ENCODE results near the gene SNX3. TPM values are rescaled to one million over a fixed set of nuclear protein-coding genes. Genes with fewer than 3 reads are reported as not detected.

Gene SNX3
- total RNA-seq, 1 experiment from 2014 or later, result 244 TPM

DNA sequence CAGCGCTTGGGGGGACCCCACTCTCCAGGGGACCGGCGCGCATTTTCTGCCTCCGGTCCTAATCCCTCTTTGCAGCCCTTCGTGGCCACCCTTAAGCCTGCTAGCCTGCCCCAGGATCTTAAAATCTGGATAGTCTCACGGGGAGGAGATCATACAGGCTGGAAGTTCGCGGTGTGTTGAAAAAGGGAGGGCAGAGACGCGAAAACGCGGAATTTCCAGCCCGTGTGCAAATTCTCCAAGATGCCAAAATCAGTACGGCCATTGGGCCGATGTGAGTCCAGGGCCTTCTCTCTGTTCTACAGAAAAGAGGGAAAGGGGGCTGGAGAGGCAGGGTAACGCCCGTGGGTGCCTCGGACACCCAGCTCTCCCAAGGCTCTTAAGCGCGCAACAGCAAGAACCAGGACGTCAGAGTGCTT is 85.7 kb downstream of the SNX3 start:
- in situ Hi-C loops (cut with HindIII; ENCODE audit: low sequenced_read_pairs), result no loop called here
- DNase-seq (ENCODE audit: low spot score), result no peak

DNA sequence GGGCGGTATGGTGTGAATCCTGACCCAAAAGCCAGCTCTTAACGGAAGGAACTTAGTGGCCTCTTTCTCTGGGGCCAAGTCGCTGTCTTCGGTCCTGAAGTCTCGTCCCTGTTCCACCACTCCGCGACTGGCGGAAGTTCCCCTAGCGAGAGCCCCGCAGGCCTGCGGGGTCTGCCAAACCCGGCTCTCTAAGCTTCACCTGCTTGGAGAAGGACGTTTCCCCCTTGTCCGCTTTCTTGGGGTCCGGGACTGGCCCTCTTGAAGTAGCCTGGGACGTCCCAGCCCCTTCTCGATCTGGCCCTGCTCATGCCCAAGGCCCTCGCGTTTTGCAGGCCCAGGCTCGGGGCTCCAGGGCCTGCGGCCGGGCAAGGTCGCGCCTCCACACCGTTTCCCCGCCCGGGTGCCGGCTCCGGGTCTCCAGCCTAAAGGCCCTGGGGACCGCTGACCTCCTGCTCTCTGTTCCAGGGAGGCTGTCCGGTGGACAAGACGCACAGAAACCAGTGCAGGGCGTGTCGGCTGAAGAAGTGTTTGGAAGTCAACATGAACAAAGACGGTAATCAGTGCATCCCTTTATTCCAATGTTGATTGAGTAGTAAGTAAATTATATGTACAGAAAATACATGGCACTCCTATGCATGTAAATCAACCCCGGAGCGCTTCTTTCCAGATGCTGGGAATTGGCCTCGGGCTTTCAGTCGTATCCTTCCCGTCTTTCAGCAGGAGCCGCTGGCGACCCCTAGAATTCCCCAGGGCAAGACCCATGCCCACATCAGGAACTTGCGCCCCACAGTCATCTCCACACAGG is 86.3 kb downstream of the SNX3 start:
- no peak for DNase-seq (ENCODE audit: low spot score)
- in situ Hi-C loops (cut with HindIII; ENCODE audit: low sequenced_read_pairs), result no loop called here

DNA sequence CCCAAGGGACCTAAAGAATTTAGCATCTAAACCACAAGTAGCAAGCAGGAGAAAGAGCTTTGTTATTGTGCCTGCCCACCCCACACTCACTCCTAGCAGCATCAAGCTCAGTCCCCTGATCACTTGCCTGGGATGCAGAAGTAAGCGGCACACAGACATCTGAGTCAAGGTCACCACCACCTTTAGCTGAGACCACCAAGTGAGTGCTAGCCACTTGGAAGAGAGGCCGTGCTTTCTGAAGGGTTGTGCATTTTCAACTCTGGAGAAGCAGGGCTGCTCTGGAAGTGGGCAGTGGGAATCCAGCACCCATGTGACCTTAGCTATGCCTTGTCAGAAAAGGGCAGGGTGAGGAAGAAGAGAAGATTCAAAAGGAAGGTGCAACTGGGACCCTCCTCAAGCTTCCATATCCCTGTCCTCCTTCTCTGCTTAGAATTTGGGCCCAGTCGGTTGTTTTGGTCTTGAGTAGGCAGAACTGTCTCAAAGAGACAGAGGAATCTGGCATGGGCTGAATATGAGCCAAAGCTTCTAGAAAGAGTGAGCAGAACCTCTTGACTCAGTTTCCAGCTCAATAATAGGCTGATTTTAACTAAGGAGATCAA is 88.8 kb downstream of the SNX3 start:
- no peak for DNase-seq (ENCODE audit: low spot score)
- in situ Hi-C loops (cut with HindIII; ENCODE audit: low sequenced_read_pairs), result no loop called here

DNA sequence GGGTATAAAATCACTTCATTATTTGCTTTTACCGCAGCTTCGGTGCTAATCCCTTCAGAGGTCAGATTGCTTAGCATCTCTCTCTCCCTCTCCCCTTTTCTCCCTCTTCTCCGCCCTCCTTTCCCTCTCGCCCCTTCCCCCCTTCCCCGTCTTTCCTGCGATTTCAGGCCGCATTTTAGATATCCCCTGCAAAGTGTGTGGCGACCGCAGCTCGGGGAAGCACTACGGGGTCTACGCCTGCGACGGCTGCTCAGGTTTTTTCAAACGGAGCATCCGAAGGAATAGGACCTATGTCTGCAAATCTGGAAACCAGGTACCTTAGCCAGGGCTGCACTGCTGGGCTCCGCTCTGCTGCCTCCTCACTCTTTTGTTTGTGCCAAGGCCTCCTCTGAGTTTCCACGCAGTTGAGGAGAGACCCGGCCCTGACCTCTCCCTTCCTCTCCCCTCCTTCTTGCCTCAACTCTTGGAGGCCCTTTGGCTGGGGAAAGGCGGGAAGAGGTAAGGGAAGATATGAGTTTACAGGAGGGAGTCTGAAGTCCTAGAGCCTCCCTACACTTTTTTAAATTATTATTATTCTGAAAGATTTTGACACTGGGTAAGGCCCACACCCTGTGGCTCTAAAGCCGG is 89.4 kb downstream of the SNX3 start:
- in situ Hi-C loops (cut with HindIII; ENCODE audit: low sequenced_read_pairs), result no loop called here
- no peak for DNase-seq (ENCODE audit: low spot score)

DNA sequence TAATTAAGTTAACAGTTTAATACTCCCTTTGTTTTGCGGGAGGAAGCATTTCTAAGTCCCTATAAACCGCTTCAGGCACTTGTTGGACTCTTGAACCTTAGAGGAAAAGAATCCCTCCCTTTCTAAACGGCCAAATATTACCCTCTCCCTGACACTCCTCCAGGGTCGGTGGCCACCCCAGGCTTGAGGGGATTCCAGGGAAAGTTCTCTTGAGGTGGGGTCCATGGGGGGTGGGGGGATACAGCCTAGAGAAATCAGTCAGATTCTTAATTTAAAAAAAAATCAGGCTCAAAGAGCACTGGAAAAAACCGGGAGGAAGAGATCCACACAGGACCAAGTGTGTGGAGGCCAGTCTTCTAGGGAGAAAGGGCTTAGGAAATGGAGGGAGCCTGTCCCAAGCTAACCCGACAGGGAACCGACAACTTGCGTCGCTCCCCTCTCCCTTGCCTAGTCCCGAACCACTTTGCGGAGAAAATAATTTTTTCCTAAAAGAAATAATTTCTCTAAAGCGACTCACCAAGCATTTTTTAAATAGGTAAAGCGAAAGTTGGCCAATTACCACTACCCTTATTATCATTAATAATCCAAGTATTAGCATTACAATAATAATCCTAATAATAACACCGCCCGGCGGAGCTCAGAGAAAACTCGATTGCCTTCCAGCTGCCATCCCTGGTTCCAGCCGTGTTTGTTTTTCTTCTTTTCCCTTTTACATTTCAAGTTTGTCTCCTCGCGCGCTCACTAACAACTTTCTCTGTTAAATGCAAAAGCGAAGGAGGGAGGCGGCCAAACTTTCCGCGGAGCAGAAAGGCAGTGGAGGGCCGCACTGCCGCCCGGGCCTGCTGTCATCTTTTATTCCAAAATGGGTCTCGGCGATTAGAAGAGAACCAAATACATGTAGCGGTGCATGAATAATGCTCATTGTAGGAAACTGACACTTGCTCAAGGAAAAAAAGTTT is 90.2 kb downstream of the SNX3 start:
- DNase-seq (ENCODE audit: low spot score), result no peak
- in situ Hi-C loops (cut with HindIII; ENCODE audit: low sequenced_read_pairs), result no loop called here

DNA sequence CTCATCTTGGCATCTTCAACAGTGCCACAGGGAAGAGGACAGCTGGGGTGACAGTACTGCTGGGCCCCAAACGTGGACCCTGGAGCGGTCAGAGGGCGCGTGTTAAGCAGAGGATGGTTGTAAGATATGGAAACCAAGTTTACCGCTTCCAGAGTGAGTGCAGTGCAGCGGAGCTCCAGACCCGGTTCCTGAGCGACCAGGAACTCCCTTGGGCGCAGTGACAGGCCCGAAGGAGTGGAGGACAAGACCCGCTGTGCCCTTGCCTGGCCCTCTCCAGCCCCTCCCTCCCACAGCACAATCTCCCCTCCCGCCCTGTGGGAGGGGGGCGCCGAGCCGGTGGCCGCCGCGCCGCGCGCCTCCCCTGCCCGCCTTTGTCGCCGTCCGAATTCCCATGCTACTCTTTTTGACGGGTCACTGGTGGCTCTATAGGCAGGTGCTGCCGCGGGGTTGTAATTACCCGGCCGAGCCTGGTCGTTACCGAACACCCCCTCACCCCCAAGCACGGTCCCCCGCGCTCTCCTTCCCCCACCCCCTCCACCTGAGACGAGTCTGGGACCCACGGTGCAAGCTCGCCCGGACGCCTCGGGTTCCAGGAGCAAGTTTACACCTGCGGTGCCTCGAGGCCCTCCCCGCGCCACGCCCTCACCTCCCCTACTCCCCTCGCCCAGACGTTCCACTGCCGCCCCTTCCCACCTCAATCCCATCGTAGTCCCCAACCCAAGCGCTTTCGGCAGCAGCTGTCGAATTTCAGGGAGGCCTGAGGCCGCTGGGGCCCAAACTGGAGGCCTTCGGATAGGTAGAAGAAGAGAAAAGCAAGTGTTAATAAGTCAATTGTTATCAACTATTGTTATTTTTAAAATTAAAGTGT is 91.1 kb downstream of the SNX3 start:
- DNase-seq (ENCODE audit: low spot score), result no peak
- in situ Hi-C loops (cut with HindIII; ENCODE audit: low sequenced_read_pairs), result no loop called here

DNA sequence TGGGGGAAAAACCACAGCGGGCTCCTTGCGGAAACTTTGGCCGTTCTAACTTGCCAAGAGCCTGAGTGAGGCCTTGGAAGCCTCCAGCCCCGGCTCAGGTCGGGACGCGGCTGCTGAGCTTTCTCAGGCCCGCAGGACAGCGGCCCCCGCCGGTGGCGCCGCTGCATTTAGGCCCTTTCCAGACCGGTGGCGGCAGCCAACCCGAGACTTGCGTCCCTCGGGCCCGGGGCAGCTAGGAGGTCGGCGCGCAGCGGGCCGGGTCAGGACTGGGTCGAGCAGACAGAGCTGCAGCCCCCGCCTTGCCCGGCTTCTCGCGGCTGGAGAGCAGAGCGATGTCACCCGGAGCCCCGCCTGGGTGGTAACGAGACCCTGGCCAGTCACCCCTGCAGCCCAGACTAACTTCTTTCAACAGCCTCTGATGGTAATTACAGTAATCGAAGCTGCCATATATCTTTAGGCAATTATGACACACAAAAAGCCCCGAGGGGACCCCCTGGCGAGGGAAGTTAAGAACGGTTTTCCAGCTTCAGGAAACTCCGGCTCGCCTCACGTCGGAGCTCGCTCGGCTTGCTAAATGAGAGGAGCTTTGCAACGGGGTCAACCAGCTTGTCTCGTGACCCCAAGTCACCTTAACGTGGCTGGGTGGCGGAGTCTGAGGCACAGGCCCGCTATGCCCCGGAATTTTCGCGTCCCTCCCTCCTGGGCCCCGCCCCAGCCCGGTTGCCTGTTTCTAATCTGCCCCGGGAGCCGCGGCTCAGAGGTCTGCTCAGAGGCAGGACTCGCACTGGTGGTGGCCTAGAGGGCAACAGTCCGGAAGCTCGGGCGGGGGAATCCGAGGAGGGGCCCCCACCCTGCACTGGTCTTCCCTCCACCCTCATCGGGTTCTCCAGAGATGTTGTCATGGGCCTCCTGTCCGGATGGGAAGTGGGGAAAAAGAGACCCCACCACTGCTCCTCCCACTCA is 92.1 kb downstream of the SNX3 start:
- no peak for DNase-seq (ENCODE audit: low spot score)
- in situ Hi-C loops (cut with HindIII; ENCODE audit: low sequenced_read_pairs), result no loop called here

DNA sequence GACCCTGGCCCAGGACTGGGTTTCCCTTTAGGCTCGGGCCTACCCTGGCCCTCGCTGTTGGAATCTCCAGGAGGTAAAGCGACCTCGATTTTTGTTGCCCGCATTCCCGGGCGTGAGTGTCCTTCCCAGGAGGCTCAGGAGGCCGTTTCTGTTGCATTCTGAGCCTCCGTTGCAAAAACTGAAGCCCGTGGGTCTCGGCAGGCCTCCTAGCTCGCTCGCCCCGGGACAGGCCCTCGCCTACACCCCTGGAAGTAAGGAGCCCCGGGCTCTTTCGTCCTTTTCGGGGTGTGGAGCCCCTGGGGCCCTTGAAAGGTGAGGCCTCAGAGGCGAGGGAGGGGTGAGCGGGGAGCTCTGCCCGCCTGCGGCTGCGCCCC is 92.8 kb downstream of the SNX3 start:
- no peak for DNase-seq (ENCODE audit: low spot score)
- in situ Hi-C loops (cut with HindIII; ENCODE audit: low sequenced_read_pairs), result no loop called here

DNA sequence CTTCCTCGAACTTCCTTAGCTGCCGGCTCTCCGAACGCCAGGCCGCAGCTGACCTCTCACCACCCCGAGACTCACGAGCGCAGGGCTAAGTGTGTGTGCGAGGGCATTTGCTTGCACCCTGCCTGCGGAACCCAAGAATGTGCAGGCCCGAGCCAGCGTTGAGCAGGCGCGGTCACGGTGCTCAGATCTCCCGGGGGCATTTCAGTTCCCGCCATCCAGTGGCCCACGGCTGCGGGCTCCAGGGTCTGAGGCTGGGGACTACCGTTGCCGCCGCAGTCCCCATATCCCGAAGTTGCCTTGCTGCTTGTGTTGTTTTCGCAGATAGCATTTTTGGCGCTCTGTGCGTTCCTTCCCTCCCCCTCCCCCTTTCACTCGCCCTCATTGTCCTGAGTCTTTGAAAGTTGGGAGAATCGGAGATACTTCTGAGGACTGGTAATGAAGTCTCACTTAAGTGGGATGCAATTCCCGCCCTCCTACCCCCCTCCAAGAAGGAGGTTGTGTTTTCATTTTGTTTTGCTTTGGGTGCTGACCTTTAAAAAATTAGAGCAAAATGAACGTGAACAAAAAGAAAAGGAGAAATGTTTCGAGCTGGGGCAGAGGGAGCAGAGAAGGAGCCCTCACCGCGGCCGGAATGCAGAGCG is 93.3 kb downstream of the SNX3 start:
- in situ Hi-C loops (cut with HindIII; ENCODE audit: low sequenced_read_pairs), result no loop called here
- DNase-seq (ENCODE audit: low spot score), result no peak

DNA sequence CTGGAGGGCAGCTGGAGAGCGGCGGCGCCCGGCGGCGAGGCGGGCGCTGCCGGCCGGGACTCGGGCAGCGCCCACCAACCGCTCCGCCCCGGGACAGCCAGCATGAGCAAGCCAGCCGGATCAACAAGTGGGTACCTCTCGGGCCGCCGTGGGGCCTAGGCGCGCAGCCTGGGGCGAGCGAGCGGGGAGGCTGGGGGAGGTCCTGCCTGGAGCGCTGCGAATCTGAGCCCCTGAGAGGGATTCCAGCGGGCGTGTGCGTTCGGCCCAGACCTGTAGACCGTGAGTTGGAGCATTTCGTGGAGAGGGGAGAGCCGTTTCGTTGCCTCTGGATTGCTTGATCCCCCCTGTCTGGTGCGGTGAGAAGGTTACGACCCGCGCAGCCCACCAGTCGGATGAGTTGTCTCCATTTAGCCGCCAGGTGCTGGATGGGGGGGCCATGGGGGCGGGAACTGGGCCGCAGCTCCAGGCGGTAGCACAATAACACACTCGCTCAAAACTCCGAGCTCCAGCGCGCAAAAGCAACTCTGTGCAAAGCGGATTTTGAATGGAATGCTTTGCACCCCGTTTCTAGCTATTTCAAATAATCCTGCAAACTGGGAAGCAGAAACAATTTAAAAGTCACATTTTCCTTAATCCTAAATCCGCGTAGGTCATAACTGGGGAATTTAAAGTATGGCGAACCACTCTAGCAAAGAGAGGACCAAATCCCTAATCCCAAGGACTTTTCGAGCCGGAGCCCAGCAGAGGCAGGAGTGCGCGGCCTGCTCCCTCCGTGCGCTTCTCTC is 94.0 kb downstream of the SNX3 start:
- in situ Hi-C loops (cut with HindIII; ENCODE audit: low sequenced_read_pairs), result no loop called here
- no peak for DNase-seq (ENCODE audit: low spot score)

DNA sequence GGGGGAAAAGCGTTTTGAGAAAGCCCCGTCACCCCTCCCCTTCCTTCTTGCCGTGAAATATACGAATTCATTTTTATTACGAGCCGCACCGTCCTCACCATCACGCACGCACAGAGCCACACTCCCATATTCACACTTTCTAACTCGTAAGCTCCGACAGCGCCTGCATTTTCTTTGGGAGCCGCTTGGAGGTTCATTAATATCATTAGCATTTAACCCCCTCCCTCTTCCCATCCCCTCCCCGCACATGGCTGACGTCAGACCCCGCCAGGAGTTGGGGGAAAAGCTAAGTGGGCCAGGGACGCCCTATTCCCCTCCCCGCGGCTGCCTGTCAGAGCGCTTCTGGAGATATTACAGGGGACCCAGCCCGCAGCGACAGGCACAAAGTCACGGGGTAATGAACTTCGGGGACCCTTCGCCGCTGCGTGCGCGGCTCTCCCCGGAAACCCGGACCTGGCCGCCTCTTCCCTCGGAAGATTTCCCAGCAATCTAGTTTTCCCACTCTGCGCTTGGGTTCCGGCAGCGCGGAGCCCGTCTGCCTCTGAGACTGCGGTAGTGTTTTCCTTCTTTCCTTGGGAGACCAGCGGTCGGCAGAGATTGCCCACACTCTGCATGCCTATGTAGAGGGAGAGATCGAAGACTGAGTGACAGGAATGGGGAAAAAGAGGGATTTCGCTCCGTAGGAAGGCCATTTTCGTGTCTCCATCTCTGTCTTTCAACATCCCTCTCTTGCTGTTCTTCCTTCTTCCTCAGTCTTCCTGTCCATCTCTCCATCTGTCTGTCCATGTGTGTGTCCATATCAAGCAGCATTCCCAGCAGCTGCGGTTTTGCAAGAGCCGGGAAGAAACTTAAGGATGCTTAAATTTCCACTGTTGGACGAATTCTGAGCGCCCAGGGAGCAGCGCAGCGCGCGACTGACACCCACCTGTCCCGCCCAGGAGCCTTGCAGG is 94.9 kb downstream of the SNX3 start, which contains the start of gene NR2E1:
Gene NR2E1, plus strand, starts transcription at position 309 of the 950 bp plus-strand sequence. CDS start 744 bp downstream, outside the sequence.
- in situ Hi-C loops (cut with HindIII; ENCODE audit: low sequenced_read_pairs), result no loop called here
- DNase-seq (ENCODE audit: low spot score), result no peak

DNA sequence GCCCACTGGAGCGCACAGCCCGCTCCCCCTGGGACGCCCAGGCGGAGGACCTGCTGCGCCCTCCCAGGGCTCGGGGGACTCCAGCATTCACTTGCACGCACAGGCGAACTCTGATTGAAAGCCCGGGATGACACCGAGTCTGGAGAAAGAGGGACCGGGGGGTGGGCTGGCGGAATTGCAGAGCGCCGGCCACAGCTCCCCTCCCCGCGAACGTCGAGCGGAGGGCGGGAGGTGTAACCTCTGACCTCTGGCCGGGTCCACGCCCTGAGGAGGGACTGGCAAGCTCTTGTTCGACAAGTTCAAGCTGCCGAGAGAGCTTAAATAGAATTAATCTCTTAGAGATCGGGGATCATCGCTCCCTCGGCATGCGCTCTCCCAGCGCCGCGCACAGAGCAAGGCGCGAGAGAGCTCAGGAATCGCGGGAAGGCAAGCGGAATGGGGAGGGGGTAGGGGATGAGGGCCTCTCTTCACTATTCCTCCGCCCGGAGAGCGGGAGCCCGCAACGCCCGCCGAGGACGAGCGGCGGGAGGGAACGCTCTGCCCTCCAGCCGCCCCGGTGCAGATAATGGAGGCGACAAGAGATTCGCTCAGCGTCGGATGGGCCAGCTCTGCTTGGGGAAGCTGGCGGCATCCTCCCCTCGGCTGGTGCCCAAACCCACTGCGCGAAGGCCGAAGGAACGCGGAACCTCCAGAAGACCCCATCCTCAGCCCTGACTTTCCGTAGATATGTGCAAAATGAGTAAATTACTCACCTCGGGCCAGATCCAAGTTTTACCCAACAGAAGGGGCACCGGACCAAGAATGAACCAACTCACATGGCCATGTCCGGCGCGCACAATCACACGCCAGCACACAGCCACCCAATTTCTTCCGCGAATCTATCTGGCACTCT is 95.8 kb downstream of the SNX3 start:
- DNase-seq (ENCODE audit: low spot score), result no peak
- in situ Hi-C loops (cut with HindIII; ENCODE audit: low sequenced_read_pairs), result no loop called here

DNA sequence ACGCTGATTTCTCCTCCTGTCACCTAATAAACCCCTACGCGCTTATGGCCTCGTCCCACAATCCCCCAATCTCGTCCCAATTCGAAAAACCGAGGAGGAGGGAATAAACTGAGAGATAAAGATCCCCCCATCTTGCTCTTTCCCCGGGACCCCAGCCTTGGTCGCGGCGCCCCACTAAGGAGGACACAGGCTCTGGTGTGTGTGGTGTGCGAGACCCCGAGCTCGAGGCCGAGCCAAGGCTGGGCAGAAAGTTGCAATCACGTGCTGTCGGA is 96.4 kb downstream of the SNX3 start:
- DNase-seq (ENCODE audit: low spot score), result no peak
- in situ Hi-C loops (cut with HindIII; ENCODE audit: low sequenced_read_pairs), result no loop called here

DNA sequence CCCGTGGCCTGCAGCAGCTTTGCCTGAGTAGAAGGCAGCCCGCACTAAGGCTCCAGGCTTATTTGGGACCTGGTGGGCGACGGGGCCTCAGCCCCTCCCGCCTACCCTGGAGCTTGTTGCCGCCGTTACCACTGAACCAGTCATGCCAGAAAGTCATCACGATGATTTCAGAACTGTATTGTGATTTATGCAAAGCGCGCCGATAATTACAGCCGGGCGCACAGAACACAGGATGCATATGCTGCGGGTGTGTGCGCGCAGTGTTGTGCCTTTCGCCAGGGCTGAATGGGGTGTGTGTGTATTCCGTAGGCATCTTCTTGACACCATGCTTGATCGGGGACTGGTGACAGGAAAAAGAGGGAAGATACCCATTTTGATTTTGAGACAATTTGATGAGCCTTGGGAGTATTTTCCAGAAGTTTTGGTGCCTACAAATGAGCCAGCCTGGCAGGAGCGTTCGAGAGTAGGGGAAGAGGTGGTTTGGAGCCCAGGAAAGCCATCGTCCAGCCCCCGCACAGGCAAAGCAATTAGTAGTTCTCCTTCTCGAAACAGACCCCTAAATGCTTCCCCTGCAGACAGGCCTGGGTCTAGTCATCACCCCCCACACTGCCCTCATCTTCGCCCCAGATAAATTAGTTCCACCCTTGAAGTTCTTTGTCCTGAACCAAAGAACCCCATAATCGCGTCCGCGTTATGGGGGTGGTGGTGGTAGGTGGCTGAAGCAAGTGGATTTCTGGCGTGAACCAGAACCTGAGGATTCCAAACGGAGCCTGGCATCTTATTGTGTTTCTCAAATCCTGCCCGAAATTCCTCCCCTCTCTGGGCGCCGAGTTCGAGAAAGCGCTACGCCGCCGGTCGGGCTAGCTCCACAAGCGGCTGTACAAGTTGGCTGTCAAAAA is 96.9 kb downstream of the SNX3 start:
- in situ Hi-C loops (cut with HindIII; ENCODE audit: low sequenced_read_pairs), result no loop called here
- DNase-seq (ENCODE audit: low spot score), result no peak

All from G401 (cell line).